SJSA1 (cell line): Measurements from ENCODE around the gene PCDHB1. TPM values are rescaled to one million over a fixed set of nuclear protein-coding genes. Genes with fewer than 3 reads are reported as not detected.
A peak's percentile ranks its signal among the peaks of the same experiment; 100 is the strongest.

Experiments
- DNase-seq, 2 experiments: peaks; one replicate each; pipeline ENCODE4 v3.0.0-alpha.2; 2015 to 2020; ENCODE audit warnings: low spot score in 2 of 2, low read depth in 1 of 2
- H3K27ac ChIP-seq: fragments of 250-450 bp; sonication (Bioruptor Pico); 2 replicates; pipeline ENCODE4 v1.5.1; 2020; ENCODE audit warnings: mild to moderate bottlenecking, moderate library complexity
- H3K27me3 ChIP-seq: fragments of 250-450 bp; sonication (Bioruptor Pico); replicated peaks from 2 replicates; pipeline ENCODE4 v1.5.1; 2020; ENCODE audit warnings: mild to moderate bottlenecking, moderate library complexity
- H3K36me3 ChIP-seq: fragments of 250-450 bp; sonication (Bioruptor Pico); 2 replicates; pipeline ENCODE4 v1.5.1; 2020; ENCODE audit warnings: mild to moderate bottlenecking
- H3K4me1 ChIP-seq: fragments of 250-450 bp; sonication (Bioruptor Pico); replicated peaks from 2 replicates; pipeline ENCODE4 v1.6.1; 2021; ENCODE audit warnings: mild to moderate bottlenecking
- H3K4me3 ChIP-seq: fragments of 250-450 bp; sonication (Bioruptor Pico); 2 replicates; pipeline ENCODE4 v1.5.1; 2020; ENCODE audit warnings: mild to moderate bottlenecking
- H3K9me3 ChIP-seq: fragments of 250-450 bp; sonication (Bioruptor Pico); replicated peaks from 2 replicates; pipeline ENCODE4 v1.5.1; 2020; ENCODE audit warnings: mild to moderate bottlenecking
- total RNA-seq: library from RNA; depleted of rRNA; stranded (reverse); fragments of >200 nt; shearing (Covaris generic); gene quantifications from 2 replicates; pipeline ENCODE4 v1.2.3, GENCODE V29; 2014; rRNA removed

PCDHB1 gene, protein sequence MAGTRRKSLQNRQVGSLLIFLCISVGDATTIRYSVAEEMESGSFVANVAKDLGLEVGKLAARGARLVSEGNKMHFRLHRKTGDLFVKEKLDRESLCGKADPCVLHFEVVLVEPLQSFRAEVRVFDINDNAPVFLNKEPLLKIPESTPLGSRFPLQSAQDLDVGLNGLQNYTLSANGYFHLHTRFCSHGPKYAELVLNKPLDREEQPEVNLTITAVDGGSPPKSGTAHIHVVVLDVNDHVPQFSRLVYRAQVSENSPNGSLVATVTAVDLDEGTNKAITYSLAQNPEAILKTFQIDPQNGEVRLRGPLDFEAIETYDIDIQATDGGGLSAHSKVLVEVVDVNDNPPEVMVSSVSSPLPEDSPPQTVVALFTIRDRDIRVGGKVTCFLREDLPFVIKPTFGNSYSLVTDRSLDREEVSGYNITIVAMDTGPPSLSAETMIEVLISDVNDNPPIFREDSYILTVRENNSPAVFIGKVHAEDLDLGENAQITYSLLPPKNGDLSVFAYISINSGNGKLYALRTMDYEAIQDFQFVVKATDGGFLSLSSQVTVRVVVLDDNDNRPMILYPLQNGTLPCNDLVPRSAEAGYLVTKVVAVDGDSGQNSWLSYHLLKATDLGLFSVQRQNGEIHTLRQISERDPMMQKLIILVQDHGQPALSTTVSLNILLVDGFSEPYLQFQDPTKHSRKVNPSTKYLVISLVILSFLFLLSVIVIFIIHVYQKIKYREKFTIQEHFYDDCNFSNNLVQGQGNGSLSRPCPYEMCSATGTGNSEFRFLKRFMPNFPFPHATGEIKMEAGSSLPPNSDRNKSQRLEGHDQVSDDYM
- total RNA-seq, result not detected in 2 replicates

DNA sequence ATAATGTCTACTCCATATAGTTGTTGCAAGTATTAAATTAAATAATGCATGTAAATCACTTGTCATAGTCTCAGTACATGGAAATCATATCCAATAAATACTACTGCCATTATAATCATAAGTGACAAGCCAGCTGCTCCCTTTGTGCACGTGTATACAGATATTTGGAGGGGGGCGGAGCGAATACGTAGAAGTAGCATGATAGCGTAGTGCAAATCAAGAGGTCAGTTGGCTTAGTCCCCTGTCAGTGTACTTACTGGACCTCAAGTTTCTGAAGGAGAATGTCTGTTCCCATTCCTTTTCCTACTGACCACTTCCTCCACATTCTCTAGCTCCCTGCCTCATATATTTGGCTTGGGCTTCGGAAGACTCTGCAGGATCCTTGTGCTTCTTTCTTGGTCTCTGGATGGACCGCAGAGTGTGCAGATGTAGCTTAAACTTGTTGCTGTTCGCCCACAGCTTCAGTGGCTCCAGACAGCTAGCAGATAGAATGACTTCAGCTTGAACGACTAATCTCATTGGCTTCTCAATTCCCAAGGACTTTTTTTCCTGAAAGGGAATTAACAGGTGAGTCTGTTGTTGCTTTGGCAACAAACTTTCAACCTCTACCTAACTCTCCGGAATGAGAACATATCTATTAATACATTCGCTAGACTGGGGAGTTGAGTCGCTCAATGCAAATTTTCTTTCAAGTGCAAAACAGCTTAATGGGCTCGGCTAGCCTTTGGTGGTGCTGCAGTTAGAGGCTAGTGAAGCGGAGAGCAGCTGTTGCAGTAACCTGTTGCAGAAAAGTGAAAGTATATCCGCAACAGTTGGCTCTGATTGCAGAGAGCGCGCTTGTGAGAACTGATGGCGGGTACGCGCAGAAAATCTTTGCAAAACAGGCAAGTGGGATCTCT, at the start of gene PCDHB1:
Gene PCDHB1, plus strand, starts transcription at position 753 of the 899 bp plus-strand sequence. Its CDS starts 97 bp downstream, at position 850.
- H3K4me1 ChIP-seq, result no peaks in the 10 kb centered on the region
- DNase-seq, result no peak
- H3K27ac ChIP-seq, result no peak within 1 kb of the TSS
- H3K4me3 ChIP-seq, result peak within 1 kb of the TSS; percentile 25
- H3K36me3 ChIP-seq, result no peaks in the 10 kb centered on the region
- H3K27me3 ChIP-seq, result no peaks in the 10 kb centered on the region
- 0 out of 2 replicates have a peak, but pooled peaks cover 6% of the 10 kb centered on the region for H3K9me3 ChIP-seq

DNA sequence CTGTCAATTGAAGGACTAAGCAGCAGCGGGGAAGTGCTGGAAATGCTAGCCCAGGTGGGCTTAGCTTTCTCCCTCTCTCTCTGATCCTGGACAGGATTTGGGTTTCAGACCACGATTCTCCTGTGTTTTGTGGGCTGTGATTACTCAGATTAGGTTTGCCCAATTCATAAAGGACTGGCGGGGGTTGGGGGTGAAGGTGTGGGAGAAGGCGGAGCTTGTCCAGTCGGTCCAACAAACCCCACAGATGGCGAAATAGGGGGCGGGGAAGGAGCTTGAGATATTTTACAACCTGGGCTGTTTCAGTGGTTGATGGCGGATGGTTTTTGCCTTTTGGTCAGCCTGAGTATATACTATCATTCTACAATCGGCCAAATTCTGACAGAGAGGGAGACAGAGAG, 49.7 kb upstream of the PCDHB1 start:
- H3K27ac ChIP-seq, result no peak overlapping the region
- peaks cover 5% of the 10 kb centered on the region; the same call in 1 of the 2 replicates for H3K9me3 ChIP-seq
- H3K27me3 ChIP-seq, result no peaks in the 10 kb centered on the region; the same call in 1 of the 2 replicates
- no peaks in the 10 kb centered on the region for H3K4me1 ChIP-seq
- H3K4me3 ChIP-seq, result no peak overlapping the region
- no peak for DNase-seq
- no peaks in the 10 kb centered on the region for H3K36me3 ChIP-seq

DNA sequence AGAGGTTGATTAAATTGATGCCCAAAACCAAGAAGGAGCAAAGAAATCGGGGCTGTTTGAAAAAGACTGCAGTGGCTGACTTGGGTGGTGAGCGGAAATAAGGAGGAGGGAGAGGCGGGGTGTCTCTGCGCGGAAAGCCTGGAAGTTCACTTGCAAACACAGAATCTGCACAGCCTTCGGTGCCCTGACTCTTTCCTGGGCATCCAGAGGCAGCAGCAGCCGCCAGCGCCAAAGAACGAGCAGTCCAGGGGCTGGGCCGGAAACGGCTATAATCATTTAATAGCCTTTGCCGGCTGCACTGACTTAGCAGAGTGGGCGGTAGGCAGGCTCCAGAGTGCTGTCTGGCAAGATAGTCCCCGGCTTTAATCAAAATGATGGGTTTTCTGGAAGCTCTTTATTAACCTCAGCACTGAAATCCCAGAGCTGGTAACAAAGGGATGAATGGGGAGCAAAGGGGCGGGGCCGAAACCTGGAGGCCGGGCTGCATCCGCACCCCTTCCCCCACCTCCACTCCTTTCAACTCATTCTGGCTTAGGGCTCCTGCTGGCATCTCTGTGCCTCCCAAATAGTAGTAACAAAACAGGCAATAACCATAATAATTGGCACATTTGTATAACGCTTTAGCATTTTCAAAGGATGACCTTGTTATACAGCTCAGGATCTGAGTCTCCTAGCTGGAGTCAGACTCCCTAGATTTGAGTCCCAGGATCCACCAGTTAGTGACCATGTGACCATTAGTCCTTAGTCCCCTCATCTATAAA, 49.1 kb upstream of the PCDHB1 start:
- no peaks in the 10 kb centered on the region; the same call in 1 of the 2 replicates for H3K27me3 ChIP-seq
- H3K4me1 ChIP-seq, result no peaks in the 10 kb centered on the region
- H3K27ac ChIP-seq, result no peak overlapping the region
- H3K36me3 ChIP-seq, result no peaks in the 10 kb centered on the region
- H3K4me3 ChIP-seq, result no peak overlapping the region
- H3K9me3 ChIP-seq, result peaks cover 5% of the 10 kb centered on the region; the same call in 1 of the 2 replicates
- DNase-seq, result no peak

DNA sequence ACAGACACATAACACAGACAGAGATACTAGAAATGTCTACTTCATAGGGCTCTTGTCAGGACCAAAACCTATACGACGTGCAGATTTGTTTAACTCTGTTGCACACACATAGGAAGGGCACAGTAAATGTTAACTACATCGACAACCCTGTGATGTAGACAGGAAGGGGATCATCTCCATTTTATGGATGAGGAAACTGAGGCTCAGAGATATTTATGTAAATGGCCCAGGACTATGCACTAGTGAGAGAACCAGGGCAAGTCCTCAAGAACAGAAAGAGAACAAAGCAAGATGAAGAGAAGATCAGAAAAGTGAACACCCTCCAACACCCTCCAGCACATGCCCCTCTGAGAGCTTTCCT, 48.6 kb upstream of the PCDHB1 start:
- Histone ChIP-seq H3K27me3 (no peaks in the 10 kb centered on the region; the same call in 1 of the 2 replicates), H3K4me3 (no peak overlapping the region), H3K4me1 (no peaks in the 10 kb centered on the region), H3K27ac (no peak overlapping the region), H3K9me3 (peaks cover 5% of the 10 kb centered on the region; the same call in 1 of the 2 replicates), H3K36me3 (no peaks in the 10 kb centered on the region)
- no peak for DNase-seq

DNA sequence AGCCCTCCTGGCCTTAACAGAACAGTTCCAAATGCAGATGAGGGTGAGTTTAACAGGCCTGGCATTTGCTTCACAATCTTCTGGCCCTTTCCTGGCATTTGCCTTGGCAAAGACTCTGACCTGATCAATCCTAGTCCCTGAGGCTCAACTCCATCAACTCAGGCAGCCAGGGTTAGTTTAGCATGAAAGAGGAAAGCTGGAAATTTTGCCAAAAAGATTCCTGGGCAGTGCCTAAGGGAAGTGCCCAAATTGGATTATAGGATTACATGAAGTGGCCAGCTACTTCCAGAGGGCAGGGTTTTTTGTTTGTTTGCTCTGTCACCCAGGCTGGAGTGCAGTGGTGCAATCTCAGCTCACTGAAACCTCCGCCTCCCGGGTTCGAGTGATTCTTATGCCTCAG, 48.1 kb upstream of the PCDHB1 start:
- Histone ChIP-seq H3K27ac (no peak overlapping the region), H3K9me3 (peaks cover 5% of the 10 kb centered on the region; the same call in 1 of the 2 replicates), H3K4me1 (no peaks in the 10 kb centered on the region), H3K36me3 (no peaks in the 10 kb centered on the region), H3K4me3 (no peak overlapping the region), H3K27me3 (no peaks in the 10 kb centered on the region; the same call in 1 of the 2 replicates)
- no peak for DNase-seq

DNA sequence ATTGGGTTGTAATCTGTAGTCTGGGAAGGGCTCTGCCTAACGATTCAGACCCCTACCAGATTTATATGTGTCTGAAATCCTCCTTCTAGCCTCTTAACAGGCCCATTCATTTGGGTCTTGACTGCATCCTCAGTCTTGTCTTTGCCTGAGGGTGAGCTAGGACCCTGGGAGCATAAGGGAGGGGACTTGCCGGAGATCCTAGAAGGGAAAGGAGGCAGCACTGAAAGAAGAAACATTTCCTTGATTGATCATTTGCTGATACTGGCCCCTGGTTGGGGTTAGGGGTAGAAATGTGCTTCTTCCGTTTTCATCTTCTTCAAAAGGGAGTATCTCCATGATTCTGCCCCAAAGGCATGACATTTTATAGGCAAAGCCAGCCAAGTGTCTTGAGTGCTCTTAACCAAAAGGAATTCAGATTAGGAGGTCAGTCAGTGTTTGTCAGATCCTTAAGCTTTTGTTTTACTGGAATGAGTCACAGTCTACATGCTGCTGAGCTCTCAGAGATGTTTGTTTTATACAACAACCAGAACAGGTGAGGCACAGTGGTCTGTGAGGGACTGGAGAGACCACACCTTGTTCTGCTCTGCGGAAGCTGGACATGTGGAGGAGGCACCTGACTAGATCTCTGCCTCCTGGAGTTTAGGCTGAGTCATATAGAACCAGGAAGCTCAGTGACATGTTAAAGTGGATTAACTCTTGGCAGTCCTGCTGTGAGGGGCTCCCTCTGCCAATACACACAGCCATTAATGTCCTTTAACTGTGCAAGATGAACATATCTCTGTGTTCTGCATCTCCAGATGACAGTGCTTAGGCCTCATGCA, 47.2 kb upstream of the PCDHB1 start:
- no peak overlapping the region for H3K4me3 ChIP-seq
- no peaks in the 10 kb centered on the region for H3K4me1 ChIP-seq
- no peak overlapping the region for H3K27ac ChIP-seq
- no peaks in the 10 kb centered on the region for H3K36me3 ChIP-seq
- H3K27me3 ChIP-seq, result no peaks in the 10 kb centered on the region; the same call in 1 of the 2 replicates
- H3K9me3 ChIP-seq, result peaks cover 5% of the 10 kb centered on the region; the same call in 1 of the 2 replicates
- no peak for DNase-seq

DNA sequence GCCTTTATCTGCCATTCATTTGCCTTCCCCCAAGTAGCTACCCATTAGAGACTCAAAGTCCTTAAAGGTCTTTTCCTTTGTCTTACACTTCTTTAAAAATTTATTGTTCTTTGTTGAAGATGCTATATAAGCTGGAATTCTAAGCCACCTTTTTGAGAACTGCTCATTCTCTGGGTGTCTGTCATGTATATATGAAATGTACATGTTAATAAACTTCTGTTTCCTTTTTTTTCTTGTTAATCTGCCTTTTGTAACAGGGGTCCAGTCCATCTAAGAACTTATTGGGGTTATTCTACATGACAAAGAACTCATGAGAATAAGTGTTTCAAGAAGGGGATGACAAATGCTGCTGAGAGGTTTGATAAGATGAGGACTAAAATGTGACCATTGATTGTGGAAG, 43.4 kb upstream of the PCDHB1 start:
- Histone ChIP-seq H3K27me3 (no peaks in the 10 kb centered on the region), H3K27ac (no peak overlapping the region), H3K36me3 (no peaks in the 10 kb centered on the region), H3K9me3 (peaks cover 6% of the 10 kb centered on the region; the same call in 1 of the 2 replicates), H3K4me3 (no peak overlapping the region), H3K4me1 (no peaks in the 10 kb centered on the region)
- DNase-seq, result no peak

DNA sequence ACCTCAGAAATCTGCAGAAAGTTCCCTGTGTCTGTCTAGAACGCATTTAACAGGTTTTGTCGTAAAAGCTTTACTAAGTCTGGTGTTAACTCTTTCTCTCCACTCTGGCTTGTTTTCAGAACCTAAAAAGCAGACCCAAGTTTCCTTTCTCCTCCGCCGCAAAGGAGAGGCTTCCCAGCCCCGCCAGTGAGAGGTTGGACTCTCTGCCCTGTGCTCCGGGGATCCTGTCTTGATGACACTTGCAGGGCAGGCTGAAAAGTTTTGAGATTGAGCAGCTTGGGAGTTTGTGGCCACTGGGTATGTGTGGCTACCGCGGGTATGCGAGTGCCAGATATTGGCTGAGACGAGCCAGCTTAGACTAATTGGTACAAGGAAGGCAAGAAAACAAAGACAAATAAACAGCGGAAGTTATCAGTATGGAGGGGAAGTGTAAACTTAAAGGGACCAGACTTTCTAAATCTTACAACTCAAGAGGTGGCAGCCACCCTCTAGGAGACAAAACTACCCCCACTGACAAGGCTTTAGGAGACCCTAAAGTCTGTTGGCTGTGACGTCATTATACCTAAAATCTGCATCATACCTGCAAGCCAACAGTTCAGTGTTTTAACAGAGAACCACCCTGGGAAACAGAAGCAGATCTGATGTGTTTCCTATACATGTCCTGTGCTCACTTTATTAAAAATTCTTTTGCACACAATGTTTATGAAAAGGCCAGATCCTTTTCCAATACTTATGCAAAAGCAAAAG, 41.0 kb upstream of the PCDHB1 start:
- Histone ChIP-seq H3K4me1 (no peaks in the 10 kb centered on the region), H3K9me3 (0 out of 2 replicates have a peak, but pooled peaks cover 2% of the 10 kb centered on the region), H3K27me3 (no peaks in the 10 kb centered on the region)

DNA sequence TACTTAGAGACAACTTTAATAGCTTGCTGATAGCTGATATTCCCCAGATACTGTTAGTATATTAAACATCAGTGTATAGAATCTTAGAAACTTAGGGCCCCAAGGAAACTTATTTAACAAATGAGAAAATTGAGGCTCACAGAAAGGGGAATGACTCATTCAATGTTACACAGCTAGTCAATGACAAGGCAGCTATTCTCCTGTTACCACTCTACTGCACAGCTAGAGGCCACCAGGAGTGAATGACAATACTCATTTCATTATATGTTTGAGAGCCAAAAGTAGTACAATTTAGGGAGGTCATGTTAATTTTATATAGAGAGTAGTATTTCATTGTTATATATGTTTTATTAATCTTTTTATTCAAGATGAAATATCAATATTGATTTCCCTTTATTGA, 33.2 kb upstream of the PCDHB1 start:
- DNase-seq, result no peak
- Histone ChIP-seq H3K27me3 (no peaks in the 10 kb centered on the region), H3K4me3 (no peak overlapping the region), H3K4me1 (no peaks in the 10 kb centered on the region), H3K27ac (no peak overlapping the region), H3K36me3 (no peaks in the 10 kb centered on the region), H3K9me3 (0 out of 2 replicates have a peak, but pooled peaks cover 2% of the 10 kb centered on the region)

More for the DNA sequence above, 41.0 kb upstream of the PCDHB1 start:
- no peak for DNase-seq
- no peak overlapping the region for H3K27ac ChIP-seq
- no peaks in the 10 kb centered on the region for H3K36me3 ChIP-seq
- H3K4me3 ChIP-seq, result no peak overlapping the region

DNA sequence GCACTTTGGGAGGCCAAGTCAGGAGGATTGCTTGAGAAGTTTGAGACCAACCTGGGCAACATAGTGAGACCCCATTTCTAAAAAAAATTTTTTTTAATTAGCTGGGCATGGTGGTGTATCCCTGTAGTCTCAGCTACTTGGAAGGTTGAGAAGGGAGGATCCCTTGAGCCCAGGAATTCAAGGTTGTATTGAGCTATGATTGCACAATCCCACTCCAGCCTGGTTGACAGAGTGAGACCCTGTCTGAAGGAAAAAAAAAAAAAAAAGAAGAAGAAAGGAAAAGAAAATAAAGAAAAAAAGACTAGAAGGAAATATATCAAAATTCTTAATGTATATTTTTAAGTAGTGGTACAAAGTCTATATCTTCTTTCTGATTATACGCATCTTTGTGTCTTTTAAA, 28.8 kb upstream of the PCDHB1 start:
- no peaks in the 10 kb centered on the region for H3K36me3 ChIP-seq
- H3K27me3 ChIP-seq, result no peaks in the 10 kb centered on the region
- H3K27ac ChIP-seq, result no peak overlapping the region
- no peak for DNase-seq
- no peak overlapping the region for H3K4me3 ChIP-seq
- no peaks in the 10 kb centered on the region for H3K4me1 ChIP-seq
- 0 out of 2 replicates have a peak, but pooled peaks cover 2% of the 10 kb centered on the region for H3K9me3 ChIP-seq

DNA sequence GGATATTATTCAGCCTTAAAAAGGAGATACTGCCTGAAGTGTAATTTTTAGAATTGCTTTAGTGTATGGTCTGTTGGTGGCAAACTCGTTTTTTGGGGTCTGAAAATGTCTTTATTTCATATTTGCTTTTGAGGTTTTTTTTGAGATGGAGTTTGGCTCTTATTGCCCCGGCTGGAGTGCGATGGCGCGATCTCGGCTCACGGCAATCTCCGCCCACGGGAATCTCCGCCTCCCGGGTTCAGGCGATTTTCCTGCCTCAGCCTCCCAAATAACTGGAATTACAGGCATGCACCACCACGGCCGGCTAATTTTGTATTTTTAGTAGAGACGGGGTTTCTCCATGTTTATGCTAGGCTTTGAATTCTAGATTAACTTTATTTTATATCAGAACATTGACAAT, 20.2 kb upstream of the PCDHB1 start:
- no peak overlapping the region for H3K27ac ChIP-seq

More for the DNA sequence above, 20.2 kb upstream of the PCDHB1 start:
- Histone ChIP-seq H3K4me3 (no peak overlapping the region), H3K27me3 (no peaks in the 10 kb centered on the region), H3K4me1 (no peaks in the 10 kb centered on the region), H3K9me3 (no peaks in the 10 kb centered on the region), H3K36me3 (no peaks in the 10 kb centered on the region)
- no peak for DNase-seq
